ENCODE results near the gene SIAH3.
A peak's percentile ranks its signal among the peaks of the same experiment; 100 is the strongest.

SIAH3 gene

DNA sequence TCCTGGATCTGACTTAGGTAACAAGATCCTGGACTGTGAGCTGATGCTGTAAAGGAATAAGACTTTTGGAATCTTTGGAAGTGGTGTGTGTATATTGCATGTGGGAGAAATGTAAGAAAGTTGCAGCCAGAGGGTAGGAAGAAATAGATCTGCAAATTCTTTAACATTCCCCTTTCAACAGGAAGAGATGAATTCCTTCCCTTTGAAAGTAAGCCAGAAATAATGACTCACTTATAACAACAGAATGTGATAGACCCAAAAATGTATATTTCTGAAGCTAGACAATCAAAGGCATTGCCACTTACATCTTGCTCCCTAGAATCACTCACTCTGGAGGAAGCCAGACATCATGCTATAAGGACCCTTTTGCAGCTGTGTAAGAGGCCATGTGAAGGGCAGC lies 9.8 kb upstream of the SIAH3 start:
- DNase-seq, result no peak

DNA sequence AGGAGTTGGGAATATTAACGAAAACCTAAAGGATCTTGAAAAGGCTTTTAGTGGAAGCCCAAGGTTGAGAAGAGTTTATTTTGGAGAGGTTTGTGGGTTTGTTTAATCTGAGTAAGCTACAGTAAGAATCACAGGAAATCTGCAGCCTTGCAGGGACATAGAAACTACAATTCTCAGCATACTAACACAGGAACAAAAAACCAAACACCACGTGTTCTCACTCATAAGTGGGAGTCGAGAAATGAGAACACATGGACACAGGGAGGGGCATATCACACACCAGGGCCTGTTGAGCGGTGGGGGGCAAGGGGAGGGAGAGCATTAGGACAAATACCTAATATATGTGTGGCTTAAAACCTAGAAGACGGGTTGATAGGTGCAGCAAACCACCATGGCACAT lies 8.7 kb upstream of the SIAH3 start:
- no peak for DNase-seq

DNA sequence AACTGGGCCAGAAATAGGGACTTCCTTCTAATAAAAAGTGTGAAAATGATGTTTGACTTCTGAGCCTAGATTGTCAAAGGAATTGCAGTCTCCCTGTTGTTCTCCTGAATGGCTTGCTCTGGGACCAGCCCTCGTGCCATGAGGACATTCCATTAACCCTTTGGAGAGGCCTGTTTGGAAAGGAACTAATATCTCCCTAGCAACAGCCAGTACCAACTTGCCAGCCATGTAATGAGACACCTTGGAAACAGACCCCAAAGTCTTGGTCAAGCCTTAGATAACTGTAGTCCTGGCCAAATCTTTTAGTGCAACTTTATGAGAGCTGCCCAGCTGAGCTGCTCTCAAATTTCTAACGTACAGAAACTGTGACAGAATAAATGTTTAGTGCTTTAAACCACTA lies 8.2 kb upstream of the SIAH3 start:
- DNase-seq, result no peak

DNA sequence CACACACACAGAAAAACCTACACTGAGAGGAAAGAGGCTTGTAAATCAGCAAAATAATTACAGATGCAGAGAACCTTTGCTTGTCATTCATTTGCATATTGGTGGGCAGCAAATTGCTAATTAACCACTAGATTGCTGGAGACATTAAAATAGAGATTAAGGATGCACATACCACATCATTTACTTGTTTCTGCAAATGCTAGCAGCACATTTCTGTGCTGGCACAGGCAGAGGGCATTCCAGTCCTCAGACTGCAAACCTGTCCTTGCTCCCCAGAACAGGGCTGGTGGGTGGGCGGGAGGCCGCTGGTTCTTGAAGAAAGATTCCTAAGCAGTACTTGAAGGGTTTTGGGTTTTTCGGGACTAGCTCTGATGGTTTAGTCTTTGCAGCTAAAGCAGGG lies 941 bp upstream of the SIAH3 start:
- no peak for DNase-seq

DNA sequence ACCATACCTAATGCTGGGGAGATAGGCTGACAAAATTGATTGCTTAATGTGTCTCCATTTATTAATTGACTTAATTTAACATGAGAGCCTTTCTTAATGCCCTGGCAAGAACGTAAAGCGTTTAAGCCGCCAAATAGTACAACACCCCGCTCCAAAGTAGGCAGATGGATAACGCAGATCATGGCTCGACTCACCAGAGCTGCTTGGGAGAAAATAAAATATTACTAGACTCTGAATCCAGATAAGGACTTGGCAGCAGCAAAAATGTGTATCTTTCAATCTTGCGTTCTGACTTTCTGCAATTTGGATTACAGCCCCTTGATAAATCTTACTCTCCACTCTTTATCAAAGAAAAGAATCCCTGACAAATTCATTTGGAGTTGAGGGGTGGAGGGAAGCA lies 403 bp upstream of the SIAH3 start:
- DNase-seq, result no peak

DNA sequence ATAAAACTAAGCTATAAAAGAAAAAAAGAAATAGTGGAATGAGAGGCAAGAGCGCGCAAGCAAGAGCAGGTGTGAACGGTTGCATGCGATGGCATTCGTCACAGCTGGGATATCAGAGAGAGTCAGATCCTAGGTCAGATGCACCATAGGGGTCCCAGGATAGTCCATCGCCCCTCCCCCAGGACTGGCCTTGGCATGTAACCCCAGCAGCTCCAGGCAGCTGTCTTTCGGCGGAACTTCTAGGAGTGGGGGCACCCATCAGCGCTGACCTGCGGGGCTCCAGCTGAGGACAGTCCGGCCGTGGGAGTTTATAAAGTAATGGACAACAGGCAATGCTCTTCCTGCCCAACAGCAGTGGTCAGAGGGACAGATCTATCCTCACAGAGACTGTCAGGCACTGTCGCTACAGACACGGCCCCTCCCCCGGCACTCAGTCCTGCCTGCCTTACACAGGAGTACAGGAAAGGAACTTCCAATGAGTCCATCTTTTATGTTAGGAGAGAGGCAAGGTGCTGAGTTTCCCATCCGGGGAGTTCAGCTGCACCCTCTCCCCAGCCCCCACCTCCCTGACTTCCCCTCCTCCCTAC lies 1.4 kb downstream of the SIAH3 start:
- DNase-seq, result no peak

DNA sequence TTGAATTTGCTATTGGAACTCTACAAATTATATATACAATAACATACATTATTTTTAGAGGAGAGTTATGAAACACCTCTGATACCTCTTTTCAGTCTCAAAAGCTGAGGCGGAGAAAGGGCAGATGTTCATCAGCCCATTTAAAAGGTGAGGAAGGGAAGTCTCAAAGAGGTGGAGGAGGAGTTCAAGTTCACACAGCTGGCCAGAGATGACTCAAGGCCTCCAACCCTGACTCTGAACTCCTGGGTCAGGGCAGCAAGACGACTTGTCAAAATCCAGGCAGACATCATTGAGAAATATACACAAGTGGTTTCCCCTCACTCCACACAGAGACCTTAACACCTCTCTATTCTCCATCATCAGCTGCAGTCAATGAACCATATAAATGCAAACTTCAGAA lies 2.1 kb downstream of the SIAH3 start:
- no peak for DNase-seq

DNA sequence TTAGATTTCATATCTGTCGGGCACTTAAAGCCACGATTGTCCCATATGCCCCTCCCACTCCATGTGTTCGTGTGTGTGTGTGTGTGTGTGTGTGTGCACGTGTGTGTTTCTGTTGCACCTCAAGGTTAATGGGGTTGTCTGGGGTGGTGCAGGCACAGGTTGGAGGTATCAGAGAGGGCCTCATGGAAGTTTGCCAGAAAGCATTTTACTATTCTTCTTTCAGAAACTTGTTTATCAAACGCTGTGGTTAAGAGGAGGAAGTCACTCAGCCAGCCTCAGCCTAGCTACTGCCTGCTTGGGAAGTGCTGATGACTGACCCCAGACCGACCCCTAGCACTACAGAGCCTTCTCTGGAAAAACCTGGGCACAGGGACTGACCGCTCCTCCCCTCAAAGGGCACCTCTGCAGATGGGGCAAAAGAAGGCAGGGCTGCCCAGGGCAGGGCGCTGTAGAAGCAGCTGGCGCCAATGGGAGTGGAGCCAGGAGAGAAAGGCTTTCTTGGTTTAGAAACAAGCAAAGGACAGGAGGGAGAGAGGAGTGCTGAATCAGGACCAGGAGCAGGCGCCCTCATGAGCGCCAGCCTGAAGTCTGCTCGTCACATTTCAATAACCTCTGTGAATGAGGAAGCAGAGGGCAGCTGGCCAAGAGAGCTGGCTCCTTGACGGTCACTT lies 3.9 kb downstream of the SIAH3 start:
- DNase-seq, result peak; percentile 23

DNA sequence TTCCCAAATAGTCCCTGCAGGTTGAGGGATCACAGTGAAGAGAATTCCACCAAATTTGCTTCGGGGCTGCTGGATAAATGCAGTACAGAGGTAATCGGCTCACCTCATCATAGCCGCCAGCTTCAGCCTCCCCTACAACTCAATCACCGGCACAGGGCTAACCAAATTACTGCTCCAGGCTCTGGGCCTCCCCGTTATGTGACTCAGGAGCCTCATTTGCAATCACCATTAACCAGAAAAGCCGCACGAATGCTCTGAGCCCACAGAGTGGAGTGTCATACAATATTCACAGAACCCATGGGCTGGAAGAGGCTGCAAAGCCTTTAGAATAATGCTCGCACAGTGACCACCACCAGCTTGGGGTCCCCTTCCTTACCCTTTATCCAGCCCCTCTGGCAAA lies 4.9 kb downstream of the SIAH3 start:
- DNase-seq, result no peak

DNA sequence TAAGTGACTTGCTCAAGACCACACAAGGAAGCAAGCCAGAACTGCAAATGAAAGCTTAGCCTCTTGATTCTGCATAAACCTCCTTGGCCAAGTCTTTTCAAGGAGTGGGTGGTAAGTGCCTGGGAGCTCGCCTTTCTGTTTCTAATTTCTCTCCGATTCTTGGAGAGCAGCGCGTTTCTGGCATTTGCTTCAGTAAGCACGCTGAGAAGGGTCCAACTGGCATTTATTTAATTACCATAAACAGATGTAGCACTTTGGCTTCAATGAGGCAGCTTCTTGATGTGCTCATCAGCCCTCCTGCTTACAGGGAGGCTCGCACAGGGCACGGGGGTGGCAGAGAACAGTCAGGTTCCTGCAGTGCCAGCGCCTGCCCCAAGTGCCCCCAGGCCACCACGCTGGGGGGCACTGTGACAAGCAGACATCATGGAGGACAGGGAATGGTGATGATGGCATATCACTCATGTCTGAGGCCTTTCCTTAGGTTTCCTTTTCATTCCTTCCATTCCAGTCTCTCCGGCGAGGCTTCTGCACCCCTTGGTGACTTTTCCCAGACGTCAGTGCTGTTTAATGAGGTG lies 13.3 kb downstream of the SIAH3 start:
- DNase-seq, result peak; percentile 44

DNA sequence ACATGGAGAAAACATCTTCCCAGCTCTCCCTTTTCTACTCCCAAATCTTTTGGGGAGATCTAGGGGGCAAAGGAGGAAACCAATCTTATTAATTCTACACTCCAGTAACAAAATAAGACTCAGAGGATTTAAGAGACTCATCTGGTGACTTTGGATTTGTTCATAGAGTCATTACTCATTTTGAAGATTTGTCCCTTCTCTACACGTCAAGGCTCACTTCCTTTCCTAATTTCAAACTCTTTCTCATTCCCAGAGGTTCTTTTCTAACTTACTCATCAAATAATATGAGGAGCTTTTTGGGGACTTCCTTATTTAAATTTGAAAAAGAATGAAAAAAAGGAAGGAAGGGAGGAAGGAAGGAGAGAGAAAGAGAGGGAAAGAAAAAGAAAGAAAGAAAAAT lies 14.4 kb downstream of the SIAH3 start:
- no peak for DNase-seq

DNA sequence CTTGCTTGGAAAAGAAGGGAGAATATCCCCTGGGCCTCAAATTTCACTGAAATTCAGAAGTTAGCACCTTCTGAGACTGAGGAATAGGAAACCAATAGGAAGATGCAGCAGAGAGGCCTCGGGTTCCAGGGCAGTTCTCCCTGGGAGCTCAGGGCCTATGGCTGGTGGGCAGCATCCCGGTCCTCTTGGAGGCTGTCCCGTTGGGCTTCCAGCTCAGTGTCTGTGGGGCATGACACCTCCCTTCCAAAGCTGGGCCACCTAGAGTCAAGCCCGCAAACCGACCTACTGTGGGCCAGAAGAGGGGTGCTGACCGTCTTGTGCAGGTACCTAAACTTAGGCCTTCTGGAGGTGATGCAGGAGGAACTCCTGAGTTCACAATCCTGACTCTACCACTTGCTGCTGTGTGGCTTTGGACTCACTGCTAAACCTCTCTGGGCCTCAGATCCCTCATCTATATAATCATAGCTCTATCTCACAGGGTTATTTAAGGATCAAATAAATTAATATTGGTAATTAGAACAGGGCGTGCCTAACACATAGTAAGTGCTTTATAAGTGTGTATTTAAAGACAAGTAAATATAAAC lies 17.1 kb downstream of the SIAH3 start:
- no peak for DNase-seq

DNA sequence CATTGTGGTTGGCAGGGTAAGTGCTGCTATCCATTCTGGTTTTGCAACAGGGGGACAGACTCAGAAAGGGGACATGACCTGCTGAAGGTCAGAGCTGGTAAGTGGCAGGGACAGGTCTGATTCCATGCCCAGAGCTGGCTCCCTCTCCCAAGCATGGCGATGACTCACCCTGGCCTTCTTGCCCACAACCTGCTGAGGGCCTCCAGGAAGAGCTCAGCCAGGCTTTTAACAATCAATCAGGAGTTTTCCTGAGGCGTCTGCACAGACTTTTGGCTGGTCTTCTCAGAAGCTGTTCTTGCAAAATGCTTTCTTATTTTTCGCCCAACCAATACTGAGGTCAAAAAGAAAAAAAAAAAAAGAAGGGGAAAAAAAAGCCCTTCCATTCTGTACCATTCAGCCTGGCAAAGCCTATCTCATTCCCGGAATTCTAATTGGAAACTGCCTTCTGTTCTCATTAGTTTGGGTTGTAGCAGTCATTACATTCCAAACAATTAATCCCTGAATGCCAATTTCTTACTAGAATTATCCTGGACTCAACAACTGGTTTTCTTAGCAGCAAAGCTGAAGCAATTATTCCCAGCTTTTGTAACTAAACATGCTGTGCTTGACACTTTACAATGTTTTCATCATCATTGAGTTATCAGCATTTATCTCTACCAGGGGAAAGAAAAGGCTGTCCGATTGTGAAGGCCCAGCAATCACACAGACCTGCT lies 17.7 kb downstream of the SIAH3 start:
- no peak for DNase-seq

DNA sequence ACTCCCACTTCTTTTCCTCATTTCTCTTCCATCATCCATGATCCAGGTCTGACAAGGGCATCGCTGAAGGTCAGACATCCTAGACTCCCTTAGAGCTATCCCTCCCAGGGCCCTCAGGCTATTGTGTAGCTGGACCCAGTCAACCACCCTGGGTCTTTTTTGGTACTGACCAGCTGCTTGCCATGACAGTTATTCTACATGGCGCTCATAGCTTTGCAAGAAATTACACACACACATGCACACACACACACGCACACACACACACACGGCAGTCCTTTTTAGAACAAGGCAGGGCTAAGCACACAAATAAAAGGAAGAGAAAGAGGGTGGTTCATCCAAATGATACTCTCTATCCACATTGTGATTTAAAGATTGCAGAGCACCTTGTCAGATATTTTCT lies 18.3 kb downstream of the SIAH3 start:
- DNase-seq, result no peak

DNA sequence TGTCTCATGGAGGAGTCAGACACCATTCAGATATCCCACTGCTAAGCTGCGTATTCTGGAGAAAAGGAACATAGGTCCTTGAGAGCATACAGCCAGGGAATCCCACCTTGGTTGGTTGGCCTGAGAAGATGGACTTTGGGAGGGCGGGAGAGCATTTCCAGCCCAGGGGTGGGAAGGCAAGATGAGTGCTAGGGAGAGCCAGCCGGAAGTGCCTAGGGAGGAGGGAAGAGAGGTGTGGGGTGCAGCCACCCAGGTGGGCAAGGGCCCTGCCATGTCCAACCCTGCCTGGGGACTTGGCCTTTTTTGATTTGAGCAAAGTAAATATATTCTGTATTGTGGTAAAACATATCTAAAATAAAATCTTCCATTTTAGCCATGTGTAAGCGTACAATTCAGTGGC lies 19.7 kb downstream of the SIAH3 start:
- DNase-seq, result no peak

DNA sequence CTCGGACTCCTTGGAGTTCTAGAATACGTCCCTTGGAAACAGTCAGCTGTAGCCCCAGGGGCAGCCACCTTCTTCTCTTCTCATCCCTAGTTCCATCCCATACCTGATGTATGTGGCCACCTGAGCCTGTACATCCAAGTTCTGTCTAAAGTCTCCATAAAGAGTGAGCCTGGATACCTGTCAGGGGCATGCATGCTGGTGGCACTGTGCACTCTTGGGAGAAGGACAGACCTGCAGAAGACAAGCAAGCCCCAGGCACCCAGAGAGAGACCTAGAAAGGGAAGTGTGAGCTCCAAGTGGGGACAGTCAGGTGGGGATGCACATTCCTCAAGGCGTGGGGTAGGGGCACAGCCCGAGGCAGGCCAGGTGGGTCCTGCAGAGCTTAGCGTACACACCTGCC lies 21.4 kb downstream of the SIAH3 start:
- no peak for DNase-seq

DNA sequence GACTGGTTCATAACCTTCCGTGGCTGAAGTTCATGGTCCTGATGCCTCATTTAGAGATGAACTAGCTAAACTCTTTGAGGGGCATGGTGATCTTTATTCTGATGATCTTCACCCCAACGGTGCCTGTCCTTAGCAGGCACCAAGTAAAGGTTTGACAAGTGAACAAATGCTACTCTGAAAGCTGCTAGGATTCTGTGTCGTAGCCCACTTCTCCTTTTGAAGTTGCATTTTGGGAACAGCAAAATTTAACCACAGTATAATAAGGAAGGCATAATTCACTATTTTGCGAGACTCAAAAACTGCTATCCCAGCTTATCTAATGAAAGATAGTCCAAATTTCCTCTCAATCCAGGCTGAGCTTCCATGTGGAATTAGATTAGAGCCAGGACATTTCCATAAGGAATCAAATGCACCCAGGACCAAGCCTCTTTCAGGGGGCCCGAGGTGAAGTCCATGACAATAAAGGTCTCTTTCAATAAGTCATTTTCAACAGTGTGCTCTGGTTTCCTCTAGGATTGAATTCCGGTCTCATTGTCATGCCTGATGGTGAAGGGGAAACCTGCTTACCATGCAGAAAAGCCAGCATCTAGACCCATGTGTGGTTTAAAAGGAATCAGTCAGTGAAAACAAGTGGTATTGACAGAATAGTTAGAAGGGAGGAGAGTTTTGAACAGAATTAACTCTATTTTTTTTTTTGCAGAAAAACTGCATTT lies 23.1 kb downstream of the SIAH3 start:
- DNase-seq, result no peak

DNA sequence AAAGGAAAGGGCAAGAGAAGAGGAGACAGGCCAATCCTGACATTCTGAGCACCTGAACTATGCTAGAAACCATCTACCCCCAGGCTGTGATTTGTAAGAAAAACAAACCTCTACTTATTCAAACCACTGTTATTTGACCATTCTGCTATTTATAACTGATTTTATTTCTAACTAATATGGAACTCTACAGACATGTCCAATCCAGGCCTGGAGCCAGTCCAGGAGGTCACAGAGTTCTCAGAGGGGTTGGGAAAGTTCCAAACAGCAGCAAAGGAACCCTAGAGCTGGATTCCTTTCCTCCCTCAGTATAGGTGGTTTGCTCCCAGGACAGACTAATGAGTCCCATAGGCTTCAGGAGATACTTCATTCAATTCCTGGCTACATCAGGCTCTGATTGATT lies 24.2 kb downstream of the SIAH3 start:
- no peak for DNase-seq

DNA sequence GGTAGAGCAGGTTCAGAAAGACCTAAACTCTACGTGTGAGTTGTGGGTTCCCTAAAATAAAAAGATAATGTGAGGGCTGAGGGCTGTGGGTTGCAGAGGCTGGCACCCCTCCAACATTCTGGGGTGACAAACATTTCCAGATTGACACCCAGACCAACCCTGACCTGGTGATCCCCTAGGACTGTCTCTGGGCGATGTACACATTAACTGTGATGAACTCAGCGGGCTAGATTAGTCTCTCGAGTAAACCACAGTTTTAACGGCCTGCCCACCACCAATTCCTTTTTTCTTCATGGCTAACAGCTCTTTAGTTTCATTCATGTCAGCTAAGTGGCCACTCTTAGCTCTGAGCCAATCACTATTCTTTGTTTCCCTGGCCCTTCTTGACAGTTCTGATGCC lies 24.8 kb downstream of the SIAH3 start:
- no peak for DNase-seq

DNA sequence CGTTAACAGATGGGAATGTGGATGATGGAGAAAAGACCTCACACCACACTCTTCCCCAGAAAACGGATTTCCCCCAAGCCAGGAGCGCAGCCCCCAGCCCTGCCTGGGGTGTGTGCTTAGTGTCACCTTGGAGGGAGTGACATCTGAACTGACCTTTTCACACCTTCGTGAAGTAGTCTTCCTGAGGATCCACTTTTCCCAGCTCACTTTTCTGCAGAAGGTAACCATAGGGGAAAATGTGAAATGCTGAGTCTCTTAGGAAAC lies 26.2 kb downstream of the SIAH3 start:
- DNase-seq, result no peak

DNA sequence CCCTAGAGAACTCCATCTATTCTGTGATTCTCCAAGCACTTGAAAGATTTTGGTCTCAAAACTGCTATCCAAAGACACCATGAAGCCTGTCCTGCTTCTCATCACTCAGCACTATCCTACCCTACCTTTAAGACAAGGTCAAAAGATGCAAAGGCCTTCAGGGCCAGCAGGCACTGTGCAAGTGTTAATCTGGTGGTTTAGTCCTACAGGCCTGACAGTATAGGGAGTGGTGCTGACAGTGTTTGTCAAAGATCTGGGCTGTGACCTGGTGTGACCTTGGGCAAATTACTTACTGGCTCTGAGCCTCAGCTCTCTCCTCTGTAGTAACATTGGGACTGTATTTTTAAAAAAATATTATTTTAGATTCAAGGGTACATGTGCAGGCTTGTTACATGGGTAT lies 28.0 kb downstream of the SIAH3 start:
- DNase-seq, result no peak

DNA sequence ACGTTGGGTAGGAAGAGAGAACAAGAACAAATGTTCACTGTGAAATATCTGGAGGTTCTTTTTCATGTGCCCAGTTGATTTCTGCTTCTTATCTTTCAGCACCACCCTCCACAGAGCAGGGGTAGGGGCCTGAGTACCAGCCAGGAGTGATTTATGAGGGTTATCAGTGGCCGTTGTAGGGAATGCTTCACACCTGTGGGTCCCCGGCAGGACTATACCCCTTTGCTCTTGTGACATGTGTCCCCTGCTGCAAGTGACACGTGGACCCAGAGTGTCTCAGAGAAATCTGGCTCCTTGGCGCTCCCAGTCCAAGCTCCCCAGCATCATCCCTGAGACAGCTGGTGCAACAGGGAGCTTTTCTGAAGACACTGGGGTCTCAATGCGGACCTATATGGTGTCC lies 29.7 kb downstream of the SIAH3 start:
- no peak for DNase-seq

DNA sequence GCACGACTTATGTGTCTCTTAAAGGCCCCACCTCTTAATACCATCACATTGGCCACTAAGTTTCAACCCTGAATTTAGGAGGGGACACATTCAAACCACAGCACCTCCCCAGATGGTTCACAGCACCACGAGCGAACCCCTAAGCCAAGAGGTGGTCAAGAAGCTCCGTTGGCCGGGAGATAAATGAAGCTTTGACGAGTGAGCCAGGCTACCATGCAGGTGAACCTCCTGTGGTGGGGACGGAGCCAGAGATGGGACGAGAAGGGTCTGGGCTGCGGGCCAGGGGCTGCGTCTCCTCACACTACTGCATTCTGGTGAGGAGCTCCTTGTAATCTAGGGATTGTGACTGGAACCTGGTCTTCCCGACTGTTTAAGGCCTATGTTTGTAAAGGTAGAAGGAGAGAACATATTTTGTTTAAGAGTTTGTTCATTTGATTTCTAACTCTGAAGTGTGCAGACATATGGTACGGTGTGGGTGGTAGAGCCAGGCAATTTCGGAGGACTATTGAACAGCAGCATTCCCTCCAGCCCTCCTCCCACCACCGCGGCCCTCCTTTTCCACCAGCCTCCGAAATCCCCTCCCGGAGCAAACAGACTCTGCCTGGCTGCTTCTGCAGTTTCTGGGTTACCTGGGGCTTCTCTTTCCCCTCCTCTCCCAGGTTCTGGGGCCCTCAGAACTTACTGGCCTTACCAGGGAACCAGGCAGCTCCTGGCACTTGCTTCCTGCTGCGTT lies 31.3 kb downstream of the SIAH3 start:
- DNase-seq, result no peak

All from NCI-H69 (cell line).